H1 (cell line): ENCODE data around the gene PPP1R13B.

ENCODE experiments used
- FOSL1 ChIP-seq: IDR thresholded peaks from 2 replicates; pipeline ENCODE4 v1.6.1; 2011; ENCODE audit warnings: mild to moderate bottlenecking, low read depth, low read length, moderate library complexity; ENCODE audit not compliant: insufficient read depth
- GABPA ChIP-seq: IDR thresholded peaks from 2 replicates; pipeline ENCODE4 v1.6.1; 2011; ENCODE audit warnings: mild to moderate bottlenecking, low read length, moderate library complexity, borderline replicate concordance; ENCODE audit not compliant: insufficient read depth
- POLR2A ChIP-seq, 2 experiments: IDR thresholded peaks; 1 replicate in 1 of 2; 2 replicates in 1 of 2; pipeline ENCODE4 v1.6.1; 2011; ENCODE audit warnings: low read depth in 2 of 2, low read length in 2 of 2, mild to moderate bottlenecking in 2 of 2; ENCODE audit errors: control extremely low read depth in 1 of 2
- POLR2AphosphoS5 ChIP-seq: IDR thresholded peaks from 2 replicates; pipeline ENCODE4 v1.6.1; 2011; ENCODE audit warnings: low read depth, low read length
- TF ChIP-seq, protein P1 (sequence below), 3 experiments: IDR thresholded peaks; 1 replicate in 2 of 3; 2 replicates in 1 of 3; pipeline versions ENCODE4 v1.5.1 to v1.6.1; 2011; ENCODE audit warnings: low read length in 3 of 3, mild to moderate bottlenecking in 3 of 3, inconsistent platforms in 2 of 3, low read depth in 1 of 3, moderate library complexity in 1 of 3; ENCODE audit not compliant: insufficient read depth in 1 of 3; ENCODE audit errors: control extremely low read depth in 1 of 3

DNA sequence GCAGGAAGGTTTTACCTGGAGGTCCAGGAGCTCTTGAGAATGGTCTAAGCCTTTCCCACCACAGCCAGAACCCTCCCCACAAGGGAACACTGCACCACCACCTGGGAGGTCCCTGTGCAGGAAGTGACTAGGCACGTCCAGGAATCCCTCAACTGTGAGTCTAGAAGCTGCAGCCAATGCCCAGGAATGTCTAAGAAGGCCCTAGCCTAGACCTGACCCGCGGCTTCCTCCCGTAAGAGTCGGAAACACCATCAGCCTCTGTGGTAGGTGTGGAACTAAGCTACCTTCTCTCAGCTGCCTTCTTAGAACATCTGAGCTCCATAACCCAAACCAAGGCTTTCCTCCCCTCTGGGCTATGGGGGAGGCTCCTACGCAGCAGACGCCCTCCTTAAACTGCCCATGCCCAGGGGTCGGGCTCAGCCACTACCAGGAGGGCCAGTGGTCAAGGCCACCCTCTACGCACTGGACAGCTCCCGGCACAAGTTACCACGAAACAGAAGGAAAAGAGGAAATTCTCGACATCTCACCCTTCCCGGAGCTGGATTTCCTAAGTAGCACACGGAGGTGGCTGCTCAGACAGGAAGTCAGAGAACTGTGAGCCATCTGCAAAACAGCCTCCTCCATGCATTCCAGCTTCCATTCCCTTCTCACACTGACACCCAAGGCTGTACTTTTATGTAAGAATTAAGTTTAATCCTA is 106.2 kb downstream of the PPP1R13B start:
- TF ChIP-seq POLR2AphosphoS5 (no peak), POLR2A (IDR thresholded peaks at IDR 0.05; ENCODE audit: control extremely low read depth in 1 of 2, low read depth in 2 of 2, low read length in 2 of 2) (no peak), FOSL1 (no peak), GABPA (no peak)
- TF ChIP-seq, protein P1, sequence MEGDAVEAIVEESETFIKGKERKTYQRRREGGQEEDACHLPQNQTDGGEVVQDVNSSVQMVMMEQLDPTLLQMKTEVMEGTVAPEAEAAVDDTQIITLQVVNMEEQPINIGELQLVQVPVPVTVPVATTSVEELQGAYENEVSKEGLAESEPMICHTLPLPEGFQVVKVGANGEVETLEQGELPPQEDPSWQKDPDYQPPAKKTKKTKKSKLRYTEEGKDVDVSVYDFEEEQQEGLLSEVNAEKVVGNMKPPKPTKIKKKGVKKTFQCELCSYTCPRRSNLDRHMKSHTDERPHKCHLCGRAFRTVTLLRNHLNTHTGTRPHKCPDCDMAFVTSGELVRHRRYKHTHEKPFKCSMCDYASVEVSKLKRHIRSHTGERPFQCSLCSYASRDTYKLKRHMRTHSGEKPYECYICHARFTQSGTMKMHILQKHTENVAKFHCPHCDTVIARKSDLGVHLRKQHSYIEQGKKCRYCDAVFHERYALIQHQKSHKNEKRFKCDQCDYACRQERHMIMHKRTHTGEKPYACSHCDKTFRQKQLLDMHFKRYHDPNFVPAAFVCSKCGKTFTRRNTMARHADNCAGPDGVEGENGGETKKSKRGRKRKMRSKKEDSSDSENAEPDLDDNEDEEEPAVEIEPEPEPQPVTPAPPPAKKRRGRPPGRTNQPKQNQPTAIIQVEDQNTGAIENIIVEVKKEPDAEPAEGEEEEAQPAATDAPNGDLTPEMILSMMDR (IDR thresholded peaks at IDR 0.05; ENCODE audit: control extremely low read depth in 1 of 3, insufficient read depth in 1 of 3, low read depth in 1 of 3, low read length in 3 of 3), result no peak
